H1 (cell line): Measurements from ENCODE around the gene CKB. TPM values are rescaled to one million over a fixed set of nuclear protein-coding genes. Genes with fewer than 3 reads are reported as not detected.

Source experiments
- CHD2 ChIP-seq: IDR thresholded peaks from 2 replicates; pipeline ENCODE4 v1.6.1; 2012; ENCODE audit warnings: low read length, improper control_type of control experiment
- polyA plus RNA-seq, 7 experiments: library from polyadenylated mRNA; depleted of rRNA in 3 of 7; stranded (reverse) in 5 of 7; unstranded in 2 of 7; fragments of >200 nt in 5 of 7; fragments of 200-250 nt in 2 of 7; gene quantifications; 1 replicate in 5 of 7; 2 replicates in 1 of 7; 4 replicates in 1 of 7; pipeline versions ENCODE4 v1.2.1 to v1.2.3, GENCODE V29; 2011 to 2013; ENCODE audit warnings: missing spikeins in 2 of 7, mixed read lengths in 2 of 7
- total RNA-seq: library from RNA; stranded (reverse); fragmentation: NEBNext Ultra II Directional; extraction: Animal tissue kit (Norgen Biotek cat#: 25700); gene quantifications from 2 replicates; pipeline ENCODE4 v1.2.1, GENCODE V29; 2021
- TF ChIP-seq, protein P1 (sequence below): fragments of 300-600 bp; sonication (generic); IDR thresholded peaks from 2 replicates; pipeline ENCODE4 v1.7.1; 2012; ENCODE audit warnings: low read length, moderate library complexity, mild to moderate bottlenecking, inconsistent platforms; ENCODE audit not compliant: insufficient replicate concordance

Gene CKB
- total and polyA plus RNA-seq, 2 of the 8 experiments (the other 6 are each of a cell fraction or from before 2014, with no cell fraction given): 538 to 950 TPM

DNA sequence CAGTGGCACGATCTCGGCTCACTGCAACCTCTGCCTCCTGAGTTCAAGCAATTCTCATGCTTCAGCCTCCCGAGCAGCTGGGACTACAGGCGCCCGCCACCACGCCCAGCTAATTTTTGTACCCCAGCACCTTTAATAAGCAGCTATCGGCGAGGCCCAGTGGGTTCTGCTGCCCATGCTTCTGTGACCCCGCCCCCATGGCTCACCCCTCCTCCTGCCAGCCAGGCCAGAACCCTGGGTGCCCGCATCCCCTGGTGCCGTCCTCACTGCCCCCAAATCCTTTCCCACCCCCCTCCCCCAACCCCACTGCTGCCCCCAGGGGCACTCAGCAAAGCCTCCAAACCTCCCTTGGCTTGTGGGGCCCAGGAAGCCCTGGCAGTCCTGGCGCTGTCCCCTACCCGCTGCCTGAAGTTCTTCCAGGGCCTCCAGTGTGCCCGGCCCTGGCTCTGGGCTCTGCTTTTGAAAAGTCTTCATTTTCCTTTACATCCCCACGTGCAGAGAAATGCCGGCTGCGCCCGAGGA, 25.4 kb upstream of the CKB start (continued):
- TF ChIP-seq, protein P1, sequence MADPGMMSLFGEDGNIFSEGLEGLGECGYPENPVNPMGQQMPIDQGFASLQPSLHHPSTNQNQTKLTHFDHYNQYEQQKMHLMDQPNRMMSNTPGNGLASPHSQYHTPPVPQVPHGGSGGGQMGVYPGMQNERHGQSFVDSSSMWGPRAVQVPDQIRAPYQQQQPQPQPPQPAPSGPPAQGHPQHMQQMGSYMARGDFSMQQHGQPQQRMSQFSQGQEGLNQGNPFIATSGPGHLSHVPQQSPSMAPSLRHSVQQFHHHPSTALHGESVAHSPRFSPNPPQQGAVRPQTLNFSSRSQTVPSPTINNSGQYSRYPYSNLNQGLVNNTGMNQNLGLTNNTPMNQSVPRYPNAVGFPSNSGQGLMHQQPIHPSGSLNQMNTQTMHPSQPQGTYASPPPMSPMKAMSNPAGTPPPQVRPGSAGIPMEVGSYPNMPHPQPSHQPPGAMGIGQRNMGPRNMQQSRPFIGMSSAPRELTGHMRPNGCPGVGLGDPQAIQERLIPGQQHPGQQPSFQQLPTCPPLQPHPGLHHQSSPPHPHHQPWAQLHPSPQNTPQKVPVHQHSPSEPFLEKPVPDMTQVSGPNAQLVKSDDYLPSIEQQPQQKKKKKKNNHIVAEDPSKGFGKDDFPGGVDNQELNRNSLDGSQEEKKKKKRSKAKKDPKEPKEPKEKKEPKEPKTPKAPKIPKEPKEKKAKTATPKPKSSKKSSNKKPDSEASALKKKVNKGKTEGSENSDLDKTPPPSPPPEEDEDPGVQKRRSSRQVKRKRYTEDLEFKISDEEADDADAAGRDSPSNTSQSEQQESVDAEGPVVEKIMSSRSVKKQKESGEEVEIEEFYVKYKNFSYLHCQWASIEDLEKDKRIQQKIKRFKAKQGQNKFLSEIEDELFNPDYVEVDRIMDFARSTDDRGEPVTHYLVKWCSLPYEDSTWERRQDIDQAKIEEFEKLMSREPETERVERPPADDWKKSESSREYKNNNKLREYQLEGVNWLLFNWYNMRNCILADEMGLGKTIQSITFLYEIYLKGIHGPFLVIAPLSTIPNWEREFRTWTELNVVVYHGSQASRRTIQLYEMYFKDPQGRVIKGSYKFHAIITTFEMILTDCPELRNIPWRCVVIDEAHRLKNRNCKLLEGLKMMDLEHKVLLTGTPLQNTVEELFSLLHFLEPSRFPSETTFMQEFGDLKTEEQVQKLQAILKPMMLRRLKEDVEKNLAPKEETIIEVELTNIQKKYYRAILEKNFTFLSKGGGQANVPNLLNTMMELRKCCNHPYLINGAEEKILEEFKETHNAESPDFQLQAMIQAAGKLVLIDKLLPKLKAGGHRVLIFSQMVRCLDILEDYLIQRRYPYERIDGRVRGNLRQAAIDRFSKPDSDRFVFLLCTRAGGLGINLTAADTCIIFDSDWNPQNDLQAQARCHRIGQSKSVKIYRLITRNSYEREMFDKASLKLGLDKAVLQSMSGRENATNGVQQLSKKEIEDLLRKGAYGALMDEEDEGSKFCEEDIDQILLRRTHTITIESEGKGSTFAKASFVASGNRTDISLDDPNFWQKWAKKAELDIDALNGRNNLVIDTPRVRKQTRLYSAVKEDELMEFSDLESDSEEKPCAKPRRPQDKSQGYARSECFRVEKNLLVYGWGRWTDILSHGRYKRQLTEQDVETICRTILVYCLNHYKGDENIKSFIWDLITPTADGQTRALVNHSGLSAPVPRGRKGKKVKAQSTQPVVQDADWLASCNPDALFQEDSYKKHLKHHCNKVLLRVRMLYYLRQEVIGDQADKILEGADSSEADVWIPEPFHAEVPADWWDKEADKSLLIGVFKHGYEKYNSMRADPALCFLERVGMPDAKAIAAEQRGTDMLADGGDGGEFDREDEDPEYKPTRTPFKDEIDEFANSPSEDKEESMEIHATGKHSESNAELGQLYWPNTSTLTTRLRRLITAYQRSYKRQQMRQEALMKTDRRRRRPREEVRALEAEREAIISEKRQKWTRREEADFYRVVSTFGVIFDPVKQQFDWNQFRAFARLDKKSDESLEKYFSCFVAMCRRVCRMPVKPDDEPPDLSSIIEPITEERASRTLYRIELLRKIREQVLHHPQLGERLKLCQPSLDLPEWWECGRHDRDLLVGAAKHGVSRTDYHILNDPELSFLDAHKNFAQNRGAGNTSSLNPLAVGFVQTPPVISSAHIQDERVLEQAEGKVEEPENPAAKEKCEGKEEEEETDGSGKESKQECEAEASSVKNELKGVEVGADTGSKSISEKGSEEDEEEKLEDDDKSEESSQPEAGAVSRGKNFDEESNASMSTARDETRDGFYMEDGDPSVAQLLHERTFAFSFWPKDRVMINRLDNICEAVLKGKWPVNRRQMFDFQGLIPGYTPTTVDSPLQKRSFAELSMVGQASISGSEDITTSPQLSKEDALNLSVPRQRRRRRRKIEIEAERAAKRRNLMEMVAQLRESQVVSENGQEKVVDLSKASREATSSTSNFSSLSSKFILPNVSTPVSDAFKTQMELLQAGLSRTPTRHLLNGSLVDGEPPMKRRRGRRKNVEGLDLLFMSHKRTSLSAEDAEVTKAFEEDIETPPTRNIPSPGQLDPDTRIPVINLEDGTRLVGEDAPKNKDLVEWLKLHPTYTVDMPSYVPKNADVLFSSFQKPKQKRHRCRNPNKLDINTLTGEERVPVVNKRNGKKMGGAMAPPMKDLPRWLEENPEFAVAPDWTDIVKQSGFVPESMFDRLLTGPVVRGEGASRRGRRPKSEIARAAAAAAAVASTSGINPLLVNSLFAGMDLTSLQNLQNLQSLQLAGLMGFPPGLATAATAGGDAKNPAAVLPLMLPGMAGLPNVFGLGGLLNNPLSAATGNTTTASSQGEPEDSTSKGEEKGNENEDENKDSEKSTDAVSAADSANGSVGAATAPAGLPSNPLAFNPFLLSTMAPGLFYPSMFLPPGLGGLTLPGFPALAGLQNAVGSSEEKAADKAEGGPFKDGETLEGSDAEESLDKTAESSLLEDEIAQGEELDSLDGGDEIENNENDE: no peak
- no peak for TF ChIP-seq CHD2
